AG09319 (cell line): Measurements from ENCODE around the gene OSTC.
"Not testable (repeated sequence)": the region's sequence is repeated elsewhere in the genome, so short reads cannot be mapped to it uniquely, and the experiment has no call there.

Experiments
- DNase-seq: peaks from one replicate; pipeline ENCODE4 v3.0.0-alpha.2; 2010; ENCODE audit warnings: low read depth; ENCODE audit errors: extremely low read depth
- CTCF ChIP-seq: IDR thresholded peaks from 2 replicates; pipeline ENCODE4 v1.5.1; 2011; ENCODE audit warnings: low read depth, mild to moderate bottlenecking, inconsistent platforms, low read length, moderate library complexity

OSTC gene

GRCh38 chr4:108702960-108703359 is 52.6 kb downstream of the OSTC start:
- no peak for TF ChIP-seq CTCF
- no peak for DNase-seq

- no peak for DNase-seq
- no peak for TF ChIP-seq CTCF
Measured at GRCh38 chr4:108703370-108703769, 53.0 kb downstream of the OSTC start.

GRCh38 chr4:108703966-108704365 is 53.6 kb downstream of the OSTC start:
- no peak for TF ChIP-seq CTCF
- DNase-seq, result no peak

- TF ChIP-seq CTCF, result no peak
- DNase-seq, result no peak
Measured at GRCh38 chr4:108706289-108706688, 55.9 kb downstream of the OSTC start.

- TF ChIP-seq CTCF, result no peak
- DNase-seq, result no peak
Measured at GRCh38 chr4:108709234-108709633, 58.8 kb downstream of the OSTC start.

GRCh38 chr4:108709722-108710121 is 59.3 kb downstream of the OSTC start:
- TF ChIP-seq CTCF, result no peak
- no peak for DNase-seq

GRCh38 chr4:108710578-108710977 is 60.2 kb downstream of the OSTC start:
- DNase-seq, result not testable (repeated sequence)

- no peak for DNase-seq
- TF ChIP-seq CTCF, result no peak
Measured at GRCh38 chr4:108714880-108715279, 64.5 kb downstream of the OSTC start.
